SJSA1 (cell line): ENCODE results near the gene TP53. TPM values are rescaled to one million over a fixed set of nuclear protein-coding genes. Genes with fewer than 3 reads are reported as not detected.

ENCODE experiments used
- DNase-seq, 2 experiments: peaks; one replicate each; pipeline ENCODE4 v3.0.0-alpha.2; 2015 to 2020; ENCODE audit warnings: low spot score in 2 of 2, low read depth in 1 of 2
- H3K27ac ChIP-seq: fragments of 250-450 bp; sonication (Bioruptor Pico); 2 replicates; pipeline ENCODE4 v1.5.1; 2020; ENCODE audit warnings: mild to moderate bottlenecking, moderate library complexity
- H3K27me3 ChIP-seq: fragments of 250-450 bp; sonication (Bioruptor Pico); replicated peaks from 2 replicates; pipeline ENCODE4 v1.5.1; 2020; ENCODE audit warnings: mild to moderate bottlenecking, moderate library complexity
- H3K36me3 ChIP-seq: fragments of 250-450 bp; sonication (Bioruptor Pico); 2 replicates; pipeline ENCODE4 v1.5.1; 2020; ENCODE audit warnings: mild to moderate bottlenecking
- H3K4me1 ChIP-seq: fragments of 250-450 bp; sonication (Bioruptor Pico); replicated peaks from 2 replicates; pipeline ENCODE4 v1.6.1; 2021; ENCODE audit warnings: mild to moderate bottlenecking
- H3K4me3 ChIP-seq: fragments of 250-450 bp; sonication (Bioruptor Pico); 2 replicates; pipeline ENCODE4 v1.5.1; 2020; ENCODE audit warnings: mild to moderate bottlenecking
- H3K9me3 ChIP-seq: fragments of 250-450 bp; sonication (Bioruptor Pico); replicated peaks from 2 replicates; pipeline ENCODE4 v1.5.1; 2020; ENCODE audit warnings: mild to moderate bottlenecking
- total RNA-seq: library from RNA; depleted of rRNA; stranded (reverse); fragments of >200 nt; shearing (Covaris generic); gene quantifications from 2 replicates; pipeline ENCODE4 v1.2.3, GENCODE V29; 2014

The TP53 gene
- total RNA-seq, 1 experiment from 2014 or later, result 40.6 TPM

- H3K36me3 ChIP-seq, result no peaks in the 10 kb centered on the region
- H3K27ac ChIP-seq, result no peak overlapping the region
- H3K9me3 ChIP-seq, result no peaks in the 10 kb centered on the region
- H3K4me3 ChIP-seq, result no peak overlapping the region
- peaks cover 6% of the 10 kb centered on the region for H3K4me1 ChIP-seq
- no peak for DNase-seq
- peaks cover 30% of the 10 kb centered on the region for H3K27me3 ChIP-seq
Observed at GRCh38 chr17:7712111-7712771, 25.0 kb upstream of the TP53 start.

- Histone ChIP-seq H3K4me3 (no peak overlapping the region), H3K27me3 (peaks cover 39% of the 10 kb centered on the region), H3K4me1 (no peaks in the 10 kb centered on the region), H3K9me3 (no peaks in the 10 kb centered on the region), H3K36me3 (no peaks in the 10 kb centered on the region), H3K27ac (no peak overlapping the region)
- no peak for DNase-seq
Observed at GRCh38 chr17:7711051-7711755, 23.9 kb upstream of the TP53 start.

- no peak for DNase-seq
- H3K4me3 ChIP-seq, result no peak overlapping the region
- H3K27me3 ChIP-seq, result peaks cover 47% of the 10 kb centered on the region
- no peaks in the 10 kb centered on the region for H3K36me3 ChIP-seq
- no peak overlapping the region for H3K27ac ChIP-seq
- peaks cover under 1% of the 10 kb centered on the region; the same call in 1 of the 2 replicates for H3K4me1 ChIP-seq
- no peaks in the 10 kb centered on the region for H3K9me3 ChIP-seq
Observed at GRCh38 chr17:7710301-7710700, 23.0 kb upstream of the TP53 start.

- peaks cover 53% of the 10 kb centered on the region for H3K27me3 ChIP-seq
- H3K9me3 ChIP-seq, result no peaks in the 10 kb centered on the region
- H3K4me1 ChIP-seq, result peaks cover 7% of the 10 kb centered on the region
- H3K27ac ChIP-seq, result no peak overlapping the region
- DNase-seq, result no peak
- no peak overlapping the region for H3K4me3 ChIP-seq
- no peaks in the 10 kb centered on the region for H3K36me3 ChIP-seq
Observed at GRCh38 chr17:7709031-7709430, 21.7 kb upstream of the TP53 start.

GRCh38 chr17:7707858-7708750, 20.8 kb upstream of the TP53 start:
- no peak overlapping the region for H3K27ac ChIP-seq
- no peak overlapping the region for H3K4me3 ChIP-seq
- H3K9me3 ChIP-seq, result no peaks in the 10 kb centered on the region
- H3K27me3 ChIP-seq, result peaks cover 51% of the 10 kb centered on the region
- H3K36me3 ChIP-seq, result no peaks in the 10 kb centered on the region
- peaks cover 7% of the 10 kb centered on the region for H3K4me1 ChIP-seq
- DNase-seq, result no peak

- H3K4me3 ChIP-seq, result no peak overlapping the region
- H3K4me1 ChIP-seq, result peaks cover 7% of the 10 kb centered on the region
- no peak overlapping the region for H3K27ac ChIP-seq
- no peaks in the 10 kb centered on the region for H3K9me3 ChIP-seq
- no peaks in the 10 kb centered on the region for H3K36me3 ChIP-seq
- DNase-seq, result no peak
- H3K27me3 ChIP-seq, result peaks cover 44% of the 10 kb centered on the region
Observed at GRCh38 chr17:7707446-7707845, 20.2 kb upstream of the TP53 start.

GRCh38 chr17:7706631-7707354, 19.5 kb upstream of the TP53 start:
- DNase-seq, result no peak
- Histone ChIP-seq H3K36me3 (peaks cover under 1% of the 10 kb centered on the region; the same call in 1 of the 2 replicates), H3K4me3 (no peak overlapping the region), H3K27me3 (peaks cover 38% of the 10 kb centered on the region), H3K4me1 (peaks cover 7% of the 10 kb centered on the region), H3K27ac (no peak overlapping the region), H3K9me3 (no peaks in the 10 kb centered on the region)

GRCh38 chr17:7705269-7706255, 18.3 kb upstream of the TP53 start:
- DNase-seq, result no peak
- Histone ChIP-seq H3K9me3 (no peaks in the 10 kb centered on the region), H3K4me3 (no peak overlapping the region; the same call in 1 of the 2 replicates), H3K36me3 (peaks cover 8% of the 10 kb centered on the region; the same call in 1 of the 2 replicates), H3K4me1 (peaks cover 7% of the 10 kb centered on the region), H3K27ac (no peak overlapping the region), H3K27me3 (peaks cover 31% of the 10 kb centered on the region)

- DNase-seq, result no peak
Observed at GRCh38 chr17:7704601-7705268, 17.4 kb upstream of the TP53 start, which contains the start of gene EFNB3. EFNB3 (plus strand) TSS chr17:7705202; CDS start chr17:7705599, 397 bp downstream.

GRCh38 chr17:7703584-7704479, 16.5 kb upstream of the TP53 start:
- H3K36me3 ChIP-seq, result peaks cover 8% of the 10 kb centered on the region; the same call in 1 of the 2 replicates
- no peaks in the 10 kb centered on the region for H3K9me3 ChIP-seq
- H3K27ac ChIP-seq, result no peak overlapping the region
- no peak overlapping the region for H3K4me3 ChIP-seq
- peaks cover 31% of the 10 kb centered on the region for H3K27me3 ChIP-seq
- peaks cover 7% of the 10 kb centered on the region for H3K4me1 ChIP-seq
- no peak for DNase-seq

More at GRCh38 chr17:7704601-7705268, 17.4 kb upstream of the TP53 start, which contains the start of gene EFNB3:
- H3K9me3 ChIP-seq, result no peaks in the 10 kb centered on the region
- peaks cover 8% of the 10 kb centered on the region; the same call in 1 of the 2 replicates for H3K36me3 ChIP-seq
- no peak within 1 kb of the TSS; the same call in 1 of the 2 replicates for H3K4me3 ChIP-seq
- peaks cover 31% of the 10 kb centered on the region for H3K27me3 ChIP-seq
- peaks cover 7% of the 10 kb centered on the region for H3K4me1 ChIP-seq
- no peak within 1 kb of the TSS for H3K27ac ChIP-seq

GRCh38 chr17:7702776-7703175, 15.5 kb upstream of the TP53 start:
- Histone ChIP-seq H3K27me3 (peaks cover 31% of the 10 kb centered on the region), H3K27ac (no peak overlapping the region), H3K36me3 (peaks cover 8% of the 10 kb centered on the region; the same call in 1 of the 2 replicates), H3K4me1 (peaks cover 7% of the 10 kb centered on the region), H3K4me3 (no peak overlapping the region), H3K9me3 (no peaks in the 10 kb centered on the region)
- DNase-seq, result no peak
